SU-DHL-6 (cell line): ENCODE results near the gene CYB5R3.
"Not testable (repeated sequence)": the region's sequence is repeated elsewhere in the genome, so short reads cannot be mapped to it uniquely, and the experiment has no call there.

Experiments used
- H2AFZ ChIP-seq: fragments of 200-600 bp; sonication (generic); 2 replicates; pipeline ENCODE4 v1.6.1; 2014; ENCODE audit warnings: low read depth, mild to moderate bottlenecking, moderate library complexity, mixed read lengths, antibody characterized with exemption, low read length; ENCODE audit not compliant: severe bottlenecking
- H3F3A ChIP-seq: fragments of 200-600 bp; shearing (Covaris generic); 2 replicates; pipeline ENCODE4 v1.6.0; 2016; ENCODE audit warnings: antibody characterized with exemption, mild to moderate bottlenecking; ENCODE audit not compliant: insufficient read depth
- H3K27ac ChIP-seq: fragments of 200-600 bp; sonication (generic); 2 replicates; pipeline ENCODE4 v1.5.1; 2016; ENCODE audit warnings: low read depth, mild to moderate bottlenecking, low read length, moderate library complexity, mixed read lengths
- H3K27me3 ChIP-seq: fragments of 200-600 bp; sonication (generic), shearing (Covaris generic); 2 replicates; pipeline ENCODE4 v1.6.0; 2014; ENCODE audit warnings: mild to moderate bottlenecking, low read length
- H3K36me3 ChIP-seq: fragments of 200-600 bp; sonication (generic); 2 replicates; pipeline ENCODE4 v1.6.1; 2014; ENCODE audit warnings: mild to moderate bottlenecking, low read length, mixed read lengths
- H3K4me2 ChIP-seq: fragments of 300-600, 200-600 bp; shearing (Covaris generic), sonication (generic); 2 replicates; pipeline ENCODE4 v1.6.0; 2014; ENCODE audit warnings: low read length, low read depth, mild to moderate bottlenecking; ENCODE audit not compliant: poor library complexity, severe bottlenecking
- H3K4me3 ChIP-seq: fragments of 200-600 bp; sonication (generic); 2 replicates; pipeline ENCODE4 v1.5.1; 2014; ENCODE audit warnings: antibody characterized with exemption, low read length, mild to moderate bottlenecking, mixed read lengths; ENCODE audit not compliant: insufficient read depth, poor library complexity, severe bottlenecking
- H3K79me2 ChIP-seq: fragments of 200-600 bp; sonication (generic); 2 replicates; pipeline ENCODE4 v1.6.1; 2014; ENCODE audit warnings: mild to moderate bottlenecking, low read length, moderate library complexity; ENCODE audit not compliant: insufficient read depth
- H3K9ac ChIP-seq: fragments of 200-600 bp; sonication (generic); 2 replicates; pipeline ENCODE4 v1.7.0; 2014; ENCODE audit warnings: mild to moderate bottlenecking, low read length
- H3K9me2 ChIP-seq: fragments of 200-600 bp; sonication (generic); replicated peaks from 2 replicates; pipeline ENCODE4 v1.6.1; 2014; ENCODE audit warnings: low read length; ENCODE audit not compliant: insufficient read depth
- H3K9me3 ChIP-seq: fragments of 200-600 bp; sonication (generic); 2 replicates; pipeline ENCODE4 v1.6.1; 2014; ENCODE audit warnings: low read length, mixed read lengths; ENCODE audit not compliant: insufficient read depth
- H4K20me1 ChIP-seq: fragments of 200-600 bp; sonication (generic); 2 replicates; pipeline ENCODE4 v1.6.1; 2014; ENCODE audit warnings: low read depth, mild to moderate bottlenecking, antibody characterized with exemption, low read length, moderate library complexity, mixed read lengths
- CTCF ChIP-seq: fragments of 200-600 bp; sonication (generic); IDR thresholded peaks from one replicate; pipeline ENCODE4 v1.5.1; 2017; ENCODE audit warnings: antibody characterized with exemption, mild to moderate bottlenecking, low read length, moderate library complexity; ENCODE audit not compliant: insufficient read depth, poor library complexity, severe bottlenecking
- EZH2phosphoT487 ChIP-seq: fragments of 200-600 bp; sonication (generic), shearing (Covaris generic); conservative IDR thresholded peaks from 2 replicates; pipeline ENCODE4 v1.6.1; 2018; ENCODE audit warnings: mild to moderate bottlenecking, antibody characterized with exemption, low read length, moderate library complexity, mixed read lengths

CYB5R3 gene

GRCh38 chr22:42608823-42609361 lies 40.3 kb downstream of the CYB5R3 start:
- H3K27ac ChIP-seq: no peak overlapping the region
- no peak overlapping the region for H3K9ac ChIP-seq
- no peaks in the 10 kb centered on the region for H3K9me2 ChIP-seq
- H3K27me3 ChIP-seq: no peaks in the 10 kb centered on the region
- H2AFZ ChIP-seq: no peak overlapping the region
- H3F3A ChIP-seq: 0 out of 2 replicates have a peak, but pooled peaks cover 3% of the 10 kb centered on the region
- no peak overlapping the region for H3K4me3 ChIP-seq
- H3K36me3 ChIP-seq: peaks cover 7% of the 10 kb centered on the region; the same call in 1 of the 2 replicates
- no peak for TF ChIP-seq CTCF
- TF ChIP-seq EZH2phosphoT487: no peak
- peaks cover 6% of the 10 kb centered on the region for H4K20me1 ChIP-seq
- H3K9me3 ChIP-seq: no peaks in the 10 kb centered on the region
- H3K79me2 ChIP-seq: peaks cover 94% of the 10 kb centered on the region
- H3K4me2 ChIP-seq: no peak overlapping the region

GRCh38 chr22:42608136-42608822 lies 40.9 kb downstream of the CYB5R3 start:
- H4K20me1 ChIP-seq: peaks cover 6% of the 10 kb centered on the region
- H2AFZ ChIP-seq: no peak overlapping the region
- no peak overlapping the region for H3K9ac ChIP-seq
- H3K4me2 ChIP-seq: no peak overlapping the region
- no peak overlapping the region for H3K4me3 ChIP-seq
- H3F3A ChIP-seq: 0 out of 2 replicates have a peak, but pooled peaks cover 3% of the 10 kb centered on the region
- TF ChIP-seq CTCF: no peak
- TF ChIP-seq EZH2phosphoT487: no peak
- H3K9me3 ChIP-seq: no peaks in the 10 kb centered on the region
- H3K79me2 ChIP-seq: peaks cover 94% of the 10 kb centered on the region
- H3K27me3 ChIP-seq: no peaks in the 10 kb centered on the region
- no peak overlapping the region for H3K27ac ChIP-seq
- H3K36me3 ChIP-seq: peaks cover 7% of the 10 kb centered on the region; the same call in 1 of the 2 replicates
- no peaks in the 10 kb centered on the region for H3K9me2 ChIP-seq

GRCh38 chr22:42607641-42608040 lies 41.6 kb downstream of the CYB5R3 start:
- H3K9ac ChIP-seq, H3F3A ChIP-seq, H3K4me2 ChIP-seq, H3K27ac ChIP-seq, H2AFZ ChIP-seq, H4K20me1 ChIP-seq, H3K9me2 ChIP-seq, H3K36me3 ChIP-seq, H3K4me3 ChIP-seq, H3K9me3 ChIP-seq, H3K27me3 ChIP-seq: not testable (repeated sequence)
- peaks cover 94% of the 10 kb centered on the region for H3K79me2 ChIP-seq

GRCh38 chr22:42604403-42604802 lies 44.8 kb downstream of the CYB5R3 start:
- no peaks in the 10 kb centered on the region for H3K27me3 ChIP-seq
- no peak overlapping the region for H3K4me3 ChIP-seq
- no peaks in the 10 kb centered on the region for H3K9me2 ChIP-seq
- no peaks in the 10 kb centered on the region for H3K9me3 ChIP-seq
- no peak overlapping the region for H3K27ac ChIP-seq
- no peak overlapping the region for H3K9ac ChIP-seq
- H3K36me3 ChIP-seq: peaks cover 17% of the 10 kb centered on the region; the same call in 1 of the 2 replicates
- H3K79me2 ChIP-seq: peaks cover 82% of the 10 kb centered on the region
- H3F3A ChIP-seq: no peaks in the 10 kb centered on the region
- H4K20me1 ChIP-seq: no peaks in the 10 kb centered on the region; the same call in 1 of the 2 replicates
- TF ChIP-seq CTCF: no peak
- no peak for TF ChIP-seq EZH2phosphoT487
- no peak overlapping the region for H2AFZ ChIP-seq
- H3K4me2 ChIP-seq: no peak overlapping the region
